BLaER1 treated with 17β-estradiol and CSF1 and Interleukin-3, amounts not matched to agents 10 nM and 100 nM (cell line): ENCODE data around the gene PORCN.
"Not testable (repeated sequence)": the region's sequence is repeated elsewhere in the genome, so short reads cannot be mapped to it uniquely, and the experiment has no call there.

Experiments
- H3K27ac ChIP-seq, 11 experiments: shearing (Covaris generic); formaldehyde crosslinking; 2 replicates each; pipeline ENCODE4 v1.8.1; 2022
- H3K27me3 ChIP-seq, 11 experiments: shearing (Covaris generic); formaldehyde crosslinking; 2 replicates each; pipeline ENCODE4 v1.8.1; 2022
- H3K36me3 ChIP-seq, 11 experiments: shearing (Covaris generic); formaldehyde crosslinking; 2 replicates each; pipeline ENCODE4 v1.8.1; 2022
- H3K4me1 ChIP-seq, 10 experiments: shearing (Covaris generic); formaldehyde crosslinking; 2 replicates each; pipeline ENCODE4 v1.8.1; 2022
- H3K4me2 ChIP-seq, 11 experiments: shearing (Covaris generic); formaldehyde crosslinking; 2 replicates each; pipeline ENCODE4 v1.8.1; 2022
- H3K4me3 ChIP-seq, 10 experiments: shearing (Covaris generic); formaldehyde crosslinking; 2 replicates each; pipeline ENCODE4 v1.8.1; 2022
- H3K9ac ChIP-seq, 11 experiments: shearing (Covaris generic); formaldehyde crosslinking; 2 replicates each; pipeline ENCODE4 v1.8.1; 2022
- H3K9me3 ChIP-seq, 11 experiments: shearing (Covaris generic); formaldehyde crosslinking; replicated peaks in 1 of 11; 2 replicates each; pipeline ENCODE4 v1.8.1; 2022
- H4K20me1 ChIP-seq, 11 experiments: shearing (Covaris generic); formaldehyde crosslinking; 2 replicates each; pipeline ENCODE4 v1.8.1; 2022
- Cebpa-rat ChIP-seq, 11 experiments: shearing (Covaris generic); IDR thresholded peaks; 2 replicates each; pipeline ENCODE4 v1.8.1; 2022

Gene PORCN

GRCh38 chrX:48533165-48533564 lies 24.4 kb downstream of the PORCN start:
- H3K36me3 ChIP-seq: peaks cover 2 to 23% (median 10%) of the 10 kb centered on the region in 11 experiments; a peak in 17 of 22 replicates
- H3K4me3 ChIP-seq: no peak overlapping the region
- peaks cover 0 to 7% (median 0%) of the 10 kb centered on the region in 11 experiments; a peak in 2 of 22 replicates for H3K9me3 ChIP-seq
- no peak for TF ChIP-seq Cebpa-rat (IDR thresholded peaks at IDR 0.05)
- H3K27me3 ChIP-seq: peaks cover 43 to 90% (median 59%) of the 10 kb centered on the region in 11 experiments; a peak in 21 of 22 replicates
- H3K9ac ChIP-seq: no peak overlapping the region
- H3K27ac ChIP-seq: no peak overlapping the region
- H3K4me2 ChIP-seq: no peak overlapping the region
- peaks cover 0 to 27% (median 6%) of the 10 kb centered on the region in 10 experiments; a peak in 6 of 20 replicates for H3K4me1 ChIP-seq
- H4K20me1 ChIP-seq: no peaks in the 10 kb centered on the region; a peak in 1 of 22 replicates

GRCh38 chrX:48538641-48539344 lies 30.0 kb downstream of the PORCN start:
- peaks cover 18 to 27% (median 23%) of the 10 kb centered on the region in 10 experiments for H3K4me1 ChIP-seq
- H3K9ac ChIP-seq: peak overlapping the region in 8 of 11 experiments; percentile 41 to 87 (median 84); a peak in 10 of 22 replicates
- H3K4me3 ChIP-seq: peak overlapping the region in 7 of 10 experiments; percentile 24 to 72 (median 55); a peak in 8 of 20 replicates
- H3K9me3 ChIP-seq: 0 out of 22 replicates have a peak, but pooled peaks cover 0 to 4% (median 0%) of the 10 kb centered on the region in 11 experiments
- H4K20me1 ChIP-seq: peaks cover 0 to 10% (median 0%) of the 10 kb centered on the region in 11 experiments; a peak in 4 of 22 replicates
- H3K27me3 ChIP-seq: peaks cover 0 to 44% (median 12%) of the 10 kb centered on the region in 11 experiments; a peak in 12 of 22 replicates
- H3K27ac ChIP-seq: peak overlapping the region in 10 of 11 experiments; percentile 45 to 92 (median 76); a peak in 17 of 22 replicates
- peaks cover 0 to 19% (median 9%) of the 10 kb centered on the region in 11 experiments; a peak in 13 of 22 replicates for H3K36me3 ChIP-seq
- no peak for TF ChIP-seq Cebpa-rat (IDR thresholded peaks at IDR 0.05)
- H3K4me2 ChIP-seq: peak overlapping the region in 9 of 11 experiments; percentile 13 to 56 (median 36); a peak in 8 of 22 replicates

GRCh38 chrX:48539345-48540027 lies 30.7 kb downstream of the PORCN start, which contains the start of gene TBC1D25:
Gene TBC1D25 (plus strand): TSS chrX:48539714. CDS start chrX:48539798, 84 bp downstream.
- Histone ChIP-seq H3K27ac (peak within 1 kb of the TSS; percentile 79 to 92 (median 86)), H3K4me2 (peak within 1 kb of the TSS; percentile 69 to 85 (median 78)), H3K36me3 (peaks cover 0 to 26% (median 10%) of the 10 kb centered on the region in 11 experiments; a peak in 16 of 22 replicates), H3K27me3 (peaks cover 0 to 38% (median 11%) of the 10 kb centered on the region in 11 experiments; a peak in 11 of 22 replicates), H3K4me3 (peak within 1 kb of the TSS; percentile 66 to 77 (median 72)), H4K20me1 (peaks cover 0 to 10% (median 0%) of the 10 kb centered on the region in 11 experiments; a peak in 5 of 22 replicates), H3K9ac (peak within 1 kb of the TSS; percentile 80 to 91 (median 87)), H3K4me1 (peaks cover 18 to 27% (median 23%) of the 10 kb centered on the region in 10 experiments), H3K9me3 (0 out of 22 replicates have a peak, but pooled peaks cover 0 to 4% (median 0%) of the 10 kb centered on the region in 11 experiments)
- TF ChIP-seq Cebpa-rat (IDR thresholded peaks at IDR 0.05): no peak

- peak overlapping the region; percentile 79 to 92 (median 86) for H3K27ac ChIP-seq
- H4K20me1 ChIP-seq: peaks cover 0 to 10% (median 0%) of the 10 kb centered on the region in 11 experiments; a peak in 5 of 22 replicates
- H3K9me3 ChIP-seq: 0 out of 22 replicates have a peak, but pooled peaks cover 0 to 4% (median 0%) of the 10 kb centered on the region in 11 experiments
- H3K4me1 ChIP-seq: peaks cover 18 to 27% (median 23%) of the 10 kb centered on the region in 10 experiments
- H3K27me3 ChIP-seq: peaks cover 0 to 39% (median 11%) of the 10 kb centered on the region in 11 experiments; a peak in 10 of 22 replicates
- H3K4me2 ChIP-seq: peak overlapping the region; percentile 69 to 85 (median 78)
- peaks cover 5 to 31% (median 15%) of the 10 kb centered on the region in 11 experiments; a peak in 17 of 22 replicates for H3K36me3 ChIP-seq
- H3K9ac ChIP-seq: peak overlapping the region; percentile 80 to 91 (median 87)
- H3K4me3 ChIP-seq: peak overlapping the region; percentile 66 to 77 (median 72)
- no peak for TF ChIP-seq Cebpa-rat (IDR thresholded peaks at IDR 0.05)
These were observed 31.2 kb downstream of the PORCN start for GRCh38 chrX:48540028-48540375.

- Histone ChIP-seq H3K27ac (peak overlapping the region in 9 of 11 experiments; percentile 59 to 90 (median 86); a peak in 14 of 22 replicates), H3K9me3 (0 out of 22 replicates have a peak, but pooled peaks cover 0 to 4% (median 0%) of the 10 kb centered on the region in 11 experiments), H4K20me1 (peaks cover 0 to 10% (median 0%) of the 10 kb centered on the region in 11 experiments; a peak in 5 of 22 replicates), H3K4me1 (peaks cover 18 to 25% (median 23%) of the 10 kb centered on the region in 10 experiments), H3K36me3 (peaks cover 5 to 36% (median 16%) of the 10 kb centered on the region in 11 experiments; a peak in 17 of 22 replicates), H3K27me3 (peaks cover 0 to 36% (median 11%) of the 10 kb centered on the region in 11 experiments; a peak in 11 of 22 replicates), H3K4me3 (peak overlapping the region; percentile 66 to 77 (median 72)), H3K4me2 (peak overlapping the region; percentile 69 to 85 (median 78)), H3K9ac (peak overlapping the region in 10 of 11 experiments; percentile 80 to 91 (median 87); a peak in 18 of 22 replicates)
- TF ChIP-seq Cebpa-rat (IDR thresholded peaks at IDR 0.05): no peak
These were observed 31.7 kb downstream of the PORCN start for GRCh38 chrX:48540480-48540879.

GRCh38 chrX:48541140-48541814 lies 32.5 kb downstream of the PORCN start:
- Histone ChIP-seq H3K27ac (peak overlapping the region in 9 of 11 experiments; percentile 38 to 90 (median 81); a peak in 16 of 22 replicates), H3K4me2 (peak overlapping the region; percentile 69 to 85 (median 78)), H3K4me1 (peaks cover 13 to 25% (median 21%) of the 10 kb centered on the region in 10 experiments), H3K27me3 (peaks cover 0 to 32% (median 10%) of the 10 kb centered on the region in 11 experiments; a peak in 10 of 22 replicates), H3K9me3 (0 out of 22 replicates have a peak, but pooled peaks cover 0 to 4% (median 0%) of the 10 kb centered on the region in 11 experiments), H3K4me3 (peak overlapping the region in 8 of 10 experiments; percentile 26 to 77 (median 72); a peak in 13 of 20 replicates), H3K9ac (peak overlapping the region in 8 of 11 experiments; percentile 10 to 88 (median 82); a peak in 8 of 22 replicates), H3K36me3 (peaks cover 5 to 36% (median 16%) of the 10 kb centered on the region in 11 experiments; a peak in 17 of 22 replicates), H4K20me1 (peaks cover 0 to 10% (median 0%) of the 10 kb centered on the region in 11 experiments; a peak in 5 of 22 replicates)
- no peak for TF ChIP-seq Cebpa-rat (IDR thresholded peaks at IDR 0.05)

GRCh38 chrX:48548871-48549270 lies 40.1 kb downstream of the PORCN start:
- no peak overlapping the region for H3K4me3 ChIP-seq
- no peak for TF ChIP-seq Cebpa-rat (IDR thresholded peaks at IDR 0.05)
- peaks cover 5 to 48% (median 13%) of the 10 kb centered on the region in 11 experiments; a peak in 17 of 22 replicates for H3K36me3 ChIP-seq
- peaks cover 20 to 52% (median 41%) of the 10 kb centered on the region in 10 experiments; a peak in 19 of 20 replicates for H3K4me1 ChIP-seq
- H4K20me1 ChIP-seq: no peaks in the 10 kb centered on the region; a peak in 1 of 22 replicates
- peaks cover 0 to 29% (median 8%) of the 10 kb centered on the region in 11 experiments; a peak in 10 of 22 replicates for H3K27me3 ChIP-seq
- H3K9me3 ChIP-seq: no peaks in the 10 kb centered on the region
- H3K27ac ChIP-seq: peak overlapping the region in 9 of 11 experiments; percentile 65 to 85 (median 83); a peak in 16 of 22 replicates
- peak overlapping the region in 1 of 11 experiments; percentile 23; a peak in 2 of 22 replicates for H3K9ac ChIP-seq
- H3K4me2 ChIP-seq: peak overlapping the region in 8 of 11 experiments; percentile 5 to 76 (median 64); a peak in 8 of 22 replicates

- not testable (repeated sequence) for H3K9ac ChIP-seq, H3K4me2 ChIP-seq, H3K27ac ChIP-seq, H3K4me3 ChIP-seq, H3K9me3 ChIP-seq
- peaks cover 4 to 49% (median 20%) of the 10 kb centered on the region in 11 experiments; a peak in 12 of 22 replicates for H3K27me3 ChIP-seq
- H3K36me3 ChIP-seq: peaks cover 26 to 66% (median 41%) of the 10 kb centered on the region in 11 experiments; a peak in 21 of 22 replicates
- H4K20me1 ChIP-seq: peaks cover 0 to 13% (median 0%) of the 10 kb centered on the region in 11 experiments; a peak in 4 of 22 replicates
- H3K4me1 ChIP-seq: peaks cover 6 to 21% (median 17%) of the 10 kb centered on the region in 10 experiments; a peak in 19 of 20 replicates
These were observed 47.0 kb downstream of the PORCN start for GRCh38 chrX:48555731-48556325.
